HG02642 (cell line): ENCODE results near the gene ANKDD1B.

Experiments
- ATAC-seq: cut with Tn5 transposase; IDR thresholded peaks from one replicate; pipeline ENCODE4 v1.9.1; 2021; ENCODE audit warnings: mild to moderate bottlenecking; ENCODE audit not compliant: unreplicated experiment, poor library complexity

Gene ANKDD1B

GRCh38 chr5:75656311-75657003 is 45.2 kb downstream of the ANKDD1B start:
- ATAC-seq: no peak

- no peak for ATAC-seq
Measured at GRCh38 chr5:75659791-75660450, 48.7 kb downstream of the ANKDD1B start.

DNA sequence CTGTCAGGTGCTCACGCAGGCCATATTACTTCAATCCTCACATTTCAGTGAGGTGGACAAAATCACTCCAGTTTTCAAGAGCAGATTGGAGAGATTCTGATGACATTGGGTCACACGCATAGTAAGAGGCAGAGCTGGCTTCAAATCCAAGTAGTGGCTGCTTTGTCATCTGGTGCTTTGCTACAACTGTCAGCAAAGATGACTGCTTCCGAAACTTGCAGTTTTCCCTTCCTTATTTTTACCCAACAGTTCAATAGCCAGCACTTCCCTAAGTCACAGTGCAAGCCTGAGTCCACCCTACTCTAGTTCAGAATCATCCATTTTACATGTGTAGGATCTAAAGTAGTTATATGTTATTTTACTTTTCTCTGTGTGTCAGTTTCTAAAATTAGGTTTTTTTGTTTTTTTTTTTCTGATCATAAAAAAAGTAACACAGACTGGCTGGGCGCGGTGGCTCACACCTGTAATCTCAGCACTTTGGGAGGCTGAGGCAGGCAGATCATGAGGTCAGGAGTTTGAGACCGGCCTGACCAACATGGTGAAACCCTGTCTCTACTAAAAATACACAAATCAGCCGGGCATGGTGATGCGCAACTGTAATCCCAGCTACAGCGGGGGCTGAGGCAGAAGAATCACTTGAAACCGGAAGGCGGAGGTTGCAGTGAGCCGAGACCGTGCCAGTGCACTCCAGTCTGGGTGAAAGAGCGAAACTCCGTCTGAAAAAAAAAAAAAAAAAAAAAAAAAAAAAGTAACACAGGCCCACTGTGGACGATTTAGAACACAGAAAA is 49.6 kb downstream of the ANKDD1B start:
- ATAC-seq: no peak

DNA sequence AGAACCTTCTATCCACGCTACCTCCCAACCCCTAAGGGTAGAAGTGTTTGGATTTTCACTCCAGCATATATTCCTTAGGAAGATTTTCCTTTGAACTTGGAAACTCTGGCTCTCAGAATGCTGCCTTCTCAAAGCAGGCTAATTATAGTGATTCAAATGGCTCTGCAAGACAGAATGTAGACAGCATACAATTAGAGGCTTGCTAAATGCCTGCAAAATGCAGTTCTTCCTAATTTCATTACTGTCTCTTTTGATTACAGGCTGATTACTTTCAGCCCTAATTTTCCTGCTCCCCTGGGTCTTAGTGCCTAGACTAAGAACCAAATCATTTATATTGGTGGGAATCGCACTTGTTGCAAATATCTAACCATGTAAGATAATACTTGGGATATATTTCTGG is 50.8 kb downstream of the ANKDD1B start:
- no peak for ATAC-seq

GRCh38 chr5:75663579-75664284 is 52.5 kb downstream of the ANKDD1B start:
- no peak for ATAC-seq

- ATAC-seq: no peak
Measured at GRCh38 chr5:75664979-75665378, 53.7 kb downstream of the ANKDD1B start.

DNA sequence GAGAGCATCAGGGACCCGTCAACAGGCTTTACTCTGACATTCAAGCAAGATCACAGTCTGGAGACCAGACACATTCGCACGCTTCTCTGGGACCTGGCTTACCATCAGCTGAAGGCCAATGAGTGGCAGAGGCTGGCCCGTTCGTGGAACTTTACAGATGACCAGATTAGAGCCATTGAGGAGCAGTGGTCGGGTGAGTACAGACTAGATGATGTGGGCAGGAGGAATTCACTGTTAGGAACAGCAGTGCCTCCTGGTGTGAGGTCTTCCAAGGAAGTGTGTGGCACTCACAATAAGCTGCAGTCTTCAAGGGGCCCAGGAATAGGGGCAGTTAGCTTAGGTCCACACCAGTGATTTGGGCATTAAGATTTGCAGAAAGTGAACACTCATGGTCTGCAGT is 55.5 kb downstream of the ANKDD1B start:
- no peak for ATAC-seq

DNA sequence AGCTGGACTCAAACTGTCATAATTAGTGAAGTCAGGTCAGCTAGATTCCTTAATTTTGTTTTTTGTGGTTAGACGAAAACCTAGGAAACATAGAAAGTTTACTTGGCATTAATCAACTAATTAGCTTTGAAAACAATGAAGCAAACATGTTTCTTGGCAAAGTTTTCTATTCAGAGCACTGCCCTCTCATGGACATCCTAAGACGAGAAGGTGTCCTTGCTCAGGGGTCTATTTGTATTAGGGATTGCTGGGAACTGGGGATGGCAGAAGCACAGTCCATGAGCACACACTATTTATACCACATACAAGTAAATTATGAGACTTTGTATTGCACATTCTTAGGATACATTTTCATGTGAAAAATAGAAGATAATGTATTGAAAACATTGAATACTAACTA is 56.3 kb downstream of the ANKDD1B start:
- ATAC-seq: no peak

DNA sequence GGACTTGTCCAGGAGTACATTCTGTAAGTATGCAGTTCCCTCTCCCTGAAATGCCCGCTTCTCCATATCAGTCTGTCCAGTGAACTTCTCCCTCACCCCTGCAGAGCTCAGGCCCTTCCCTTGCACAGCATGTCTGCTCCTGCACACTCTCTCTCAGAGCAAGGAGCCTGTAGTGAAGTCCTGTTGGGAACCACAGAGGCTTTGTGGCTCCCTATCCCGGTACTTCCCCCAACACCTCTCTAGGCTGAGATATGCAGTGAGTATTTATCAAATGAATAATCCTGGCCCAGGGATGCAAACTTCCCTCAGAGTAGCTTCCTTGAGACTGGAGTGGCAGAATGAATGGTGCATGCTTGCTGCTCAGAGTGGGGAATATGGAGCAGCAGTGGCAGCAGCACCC is 57.2 kb downstream of the ANKDD1B start:
- ATAC-seq: peak; percentile 9

DNA sequence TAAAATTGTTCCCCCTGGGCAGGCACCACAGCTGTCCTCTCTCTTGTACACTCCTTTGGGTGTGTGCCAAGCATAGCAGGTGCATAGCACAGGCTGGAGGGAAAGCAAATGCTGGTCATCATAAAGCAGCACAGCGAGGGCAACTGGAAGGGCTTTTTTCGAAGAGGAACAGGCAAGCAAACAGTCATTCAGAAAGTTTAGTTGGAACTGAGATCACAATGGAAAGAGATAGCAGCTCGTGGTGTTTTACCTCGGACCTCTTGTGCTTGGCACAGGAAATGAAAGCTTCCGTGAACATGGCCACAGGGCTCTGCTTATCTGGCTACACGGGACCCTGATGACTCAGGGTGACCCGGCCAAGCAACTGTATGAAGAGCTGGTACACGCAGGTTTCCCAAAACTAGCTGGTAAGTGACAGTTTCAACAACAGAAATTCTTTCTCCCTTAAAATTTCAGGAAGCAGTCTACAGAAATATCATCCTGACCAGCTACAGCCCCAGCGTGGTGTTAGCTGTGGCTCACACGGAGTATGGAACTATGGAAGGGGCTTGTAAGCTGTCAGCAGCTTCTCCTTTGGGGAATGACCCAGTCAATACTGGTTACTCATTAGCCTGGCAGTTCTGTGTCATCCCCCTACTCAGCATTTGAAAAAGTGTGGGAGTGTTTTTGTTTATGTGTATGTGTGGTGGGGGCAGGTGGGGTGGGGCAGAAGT is 57.9 kb downstream of the ANKDD1B start:
- peak; percentile 90 for ATAC-seq

DNA sequence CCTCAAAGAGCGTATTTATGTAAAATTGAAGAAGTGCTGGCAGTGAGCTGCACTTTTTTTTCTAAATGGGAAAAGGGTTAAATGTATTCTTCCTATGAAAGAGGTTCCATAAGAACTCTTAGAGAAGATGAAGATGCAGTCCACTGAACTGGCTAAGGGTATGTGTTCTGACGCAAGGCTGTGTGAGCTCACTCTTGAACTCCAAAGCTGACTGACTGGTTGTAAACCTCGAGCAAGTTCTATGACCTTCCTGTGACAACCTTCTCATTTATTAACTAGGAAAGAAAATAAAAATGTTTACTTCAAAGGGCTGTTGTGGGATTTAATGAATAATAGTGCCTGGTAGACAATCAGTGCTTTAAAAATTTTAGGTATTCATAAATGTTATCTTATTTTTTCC is 59.3 kb downstream of the ANKDD1B start:
- no peak for ATAC-seq

GRCh38 chr5:75671506-75671905 is 60.3 kb downstream of the ANKDD1B start:
- no peak for ATAC-seq

DNA sequence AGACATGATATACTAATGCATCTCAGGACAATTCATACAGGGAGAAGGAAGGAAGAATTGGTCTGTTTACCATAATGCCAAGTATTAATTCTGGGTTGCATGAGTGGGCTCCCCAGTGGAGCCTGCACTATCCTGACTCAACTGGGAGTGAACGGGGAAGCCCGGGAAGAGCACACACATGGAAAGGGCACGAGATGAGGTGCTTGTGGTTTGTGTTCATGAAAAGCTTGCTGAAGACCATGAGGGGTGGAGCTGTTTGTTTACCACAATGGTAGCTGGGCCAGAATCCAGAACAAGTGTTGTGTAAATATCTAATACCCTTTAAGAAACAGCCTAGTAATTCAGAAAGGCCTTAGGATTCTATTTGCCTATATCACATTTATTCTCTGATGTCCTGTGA is 61.4 kb downstream of the ANKDD1B start:
- ATAC-seq: no peak

- no peak for ATAC-seq
Measured at GRCh38 chr5:75675783-75676182, 64.5 kb downstream of the ANKDD1B start.

DNA sequence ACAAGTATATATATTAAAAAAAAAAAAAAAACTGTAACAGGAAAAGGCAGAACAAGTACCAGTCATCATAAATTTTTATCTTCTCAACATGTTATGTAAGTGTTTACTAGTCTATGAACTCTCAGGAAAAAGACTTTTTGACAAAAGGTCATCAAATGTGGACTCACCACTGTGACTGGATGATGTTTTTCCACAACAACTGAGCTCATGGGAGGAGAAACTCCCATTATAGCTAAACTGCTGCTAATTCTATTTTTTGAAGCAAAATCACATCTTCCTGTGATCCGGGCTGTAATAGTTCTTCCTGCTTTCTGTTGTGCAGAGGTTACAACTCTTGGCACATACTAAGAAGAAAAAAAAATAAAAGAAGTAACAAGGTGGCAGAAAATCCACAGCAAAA is 66.4 kb downstream of the ANKDD1B start:
- no peak for ATAC-seq

- no peak for ATAC-seq
Measured at GRCh38 chr5:75678155-75678554, 66.9 kb downstream of the ANKDD1B start.

- no peak for ATAC-seq
Measured at GRCh38 chr5:75681125-75681830, 70.0 kb downstream of the ANKDD1B start.

DNA sequence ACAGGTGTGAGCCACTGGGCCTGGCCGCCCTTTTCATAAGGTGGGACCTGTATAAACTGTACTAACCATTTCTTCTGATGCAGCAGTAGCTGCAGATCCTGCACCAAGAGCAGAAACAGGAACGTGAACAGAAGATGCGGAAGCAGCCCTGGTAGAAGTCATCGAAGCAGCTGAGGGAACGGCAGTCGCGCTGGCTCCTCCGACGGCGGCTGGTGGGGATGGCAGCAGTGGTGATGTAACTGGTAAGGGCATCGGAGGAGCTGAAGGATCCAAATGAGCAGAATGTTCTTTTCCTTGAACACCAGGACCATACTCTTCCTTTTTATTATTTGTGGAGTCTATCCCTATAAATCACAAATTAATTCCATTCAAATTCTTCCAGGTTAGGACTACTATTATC is 73.9 kb downstream of the ANKDD1B start:
- ATAC-seq: no peak

GRCh38 chr5:75686480-75686879 is 75.2 kb downstream of the ANKDD1B start:
- no peak for ATAC-seq

DNA sequence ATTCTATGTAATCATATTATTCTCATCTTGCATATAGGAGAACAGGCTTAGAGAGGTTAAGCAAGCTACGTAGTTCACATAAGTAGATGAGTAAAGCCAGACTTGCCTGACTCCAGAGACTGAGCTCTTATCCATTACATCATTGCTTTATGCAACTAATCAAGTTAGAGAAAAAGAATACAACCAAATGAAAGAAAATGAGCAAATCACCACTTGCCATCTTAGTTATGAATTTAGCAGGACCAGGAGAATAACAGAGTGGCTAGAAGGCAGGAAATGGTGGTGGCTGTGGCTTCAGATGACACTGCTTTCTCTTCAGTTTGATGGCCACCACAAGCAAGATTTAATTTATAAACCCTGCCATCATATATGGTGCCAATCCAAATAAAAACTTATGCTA is 79.4 kb downstream of the ANKDD1B start:
- ATAC-seq: no peak
